ENCODE data around the gene WASF2.

WASF2 gene

DNA sequence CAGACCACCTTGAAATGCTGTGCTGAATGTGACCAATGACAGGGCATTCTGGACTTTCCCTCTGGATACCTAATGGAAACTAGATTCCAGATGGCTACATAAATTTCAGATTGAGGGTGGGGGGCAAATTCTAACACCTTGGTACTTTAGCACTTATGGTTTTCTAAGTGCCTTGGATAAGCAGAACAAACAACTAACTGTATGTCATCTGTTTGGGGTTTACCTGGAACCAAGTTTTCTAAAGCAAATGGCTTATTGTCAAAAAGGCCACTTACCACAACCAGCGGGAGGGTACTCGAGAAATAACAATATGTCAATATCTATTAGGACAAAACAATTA, 58.4 kb downstream of the WASF2 start:
- peak overlapping the region in 1 of 2 donors; percentile 94 for H3K27ac Mint-ChIP-seq
- DNase-seq (no peak), ATAC-seq (no peak)
- no peak overlapping the region for H3K4me3 Mint-ChIP-seq
- no peaks in the 10 kb centered on the region for H3K27me3 Mint-ChIP-seq
- no peaks in the 10 kb centered on the region for H3K9me3 Mint-ChIP-seq
- H3K4me1 Mint-ChIP-seq = peaks cover 88% of the 10 kb centered on the region

GRCh38 chr1:27430903-27431600, 58.9 kb downstream of the WASF2 start:
- Mint-ChIP-seq H3K9me3 (no peaks in the 10 kb centered on the region), H3K4me3 (peak overlapping the region; percentile 37 to 63), H3K27ac (peak overlapping the region in 1 of 2 donors; percentile 94), H3K4me1 (peaks cover 83% of the 10 kb centered on the region), H3K27me3 (no peaks in the 10 kb centered on the region)
- DNase-seq (no peak), ATAC-seq (peak; percentile 66)

GRCh38 chr1:27429029-27429425, 60.9 kb downstream of the WASF2 start:
- Mint-ChIP-seq H3K9me3 (no peaks in the 10 kb centered on the region), H3K4me3 (peak overlapping the region; percentile 72 to 85), H3K27me3 (no peaks in the 10 kb centered on the region), H3K4me1 (peaks cover 73% of the 10 kb centered on the region), H3K27ac (peak overlapping the region; percentile 39 to 72)
- ATAC-seq (no peak), DNase-seq (no peak)

- Mint-ChIP-seq H3K9me3 (no peaks in the 10 kb centered on the region), H3K4me3 (peak overlapping the region; percentile 72 to 85), H3K27me3 (no peaks in the 10 kb centered on the region), H3K27ac (peak overlapping the region; percentile 60 to 81), H3K4me1 (peaks cover 73% of the 10 kb centered on the region)
- DNase-seq (no peak), ATAC-seq (peak; percentile 71)
Measured at GRCh38 chr1:27428316-27429028, 61.5 kb downstream of the WASF2 start.

GRCh38 chr1:27427816-27428315, 62.1 kb downstream of the WASF2 start:
- Mint-ChIP-seq H3K27ac (peak overlapping the region; percentile 60 to 81), H3K27me3 (no peaks in the 10 kb centered on the region), H3K4me3 (peak overlapping the region; percentile 72 to 85), H3K4me1 (peaks cover 71% of the 10 kb centered on the region), H3K9me3 (no peaks in the 10 kb centered on the region)
- ATAC-seq (no peak), DNase-seq (no peak)

GRCh38 chr1:27427329-27427728, 62.6 kb downstream of the WASF2 start:
- H3K4me3 Mint-ChIP-seq = no peak overlapping the region
- no peaks in the 10 kb centered on the region for H3K9me3 Mint-ChIP-seq
- no peak for ATAC-seq
- peak overlapping the region in 1 of 2 donors; percentile 59 for H3K27ac Mint-ChIP-seq
- DNase-seq = no peak
- no peaks in the 10 kb centered on the region for H3K27me3 Mint-ChIP-seq
- H3K4me1 Mint-ChIP-seq = peaks cover 76% of the 10 kb centered on the region

- Mint-ChIP-seq H3K27me3 (no peaks in the 10 kb centered on the region), H3K4me1 (peaks cover 70% of the 10 kb centered on the region), H3K27ac (no peak overlapping the region), H3K4me3 (no peak overlapping the region), H3K9me3 (no peaks in the 10 kb centered on the region)
- DNase-seq (no peak), ATAC-seq (no peak)
Measured at GRCh38 chr1:27423709-27424108, 66.3 kb downstream of the WASF2 start.

- peak; percentile 45 to 85 for DNase-seq
- Mint-ChIP-seq H3K9me3 (no peaks in the 10 kb centered on the region), H3K4me3 (peak overlapping the region; percentile 5 to 48), H3K4me1 (peaks cover 67% of the 10 kb centered on the region), H3K27ac (peak overlapping the region; percentile 49 to 94), H3K27me3 (no peaks in the 10 kb centered on the region)
- ATAC-seq = peak; percentile 97
Measured at GRCh38 chr1:27418326-27419185, 71.4 kb downstream of the WASF2 start.

- no peak overlapping the region for H3K4me3 Mint-ChIP-seq
- H3K27ac Mint-ChIP-seq = peak overlapping the region; percentile 49 to 94
- H3K4me1 Mint-ChIP-seq = peaks cover 61% of the 10 kb centered on the region
- DNase-seq = no peak
- no peak for ATAC-seq
- no peaks in the 10 kb centered on the region for H3K9me3 Mint-ChIP-seq
- no peaks in the 10 kb centered on the region for H3K27me3 Mint-ChIP-seq
Measured at GRCh38 chr1:27417713-27418112, 72.3 kb downstream of the WASF2 start.

- no peaks in the 10 kb centered on the region for H3K27me3 Mint-ChIP-seq
- peak; percentile 77 for ATAC-seq
- H3K9me3 Mint-ChIP-seq = no peaks in the 10 kb centered on the region
- peak; percentile 52 to 70 for DNase-seq
- no peak overlapping the region for H3K4me3 Mint-ChIP-seq
- H3K27ac Mint-ChIP-seq = peak overlapping the region; percentile 34 to 40
- H3K4me1 Mint-ChIP-seq = peaks cover 51% of the 10 kb centered on the region
Measured at GRCh38 chr1:27416387-27417111, 73.4 kb downstream of the WASF2 start.

DNA sequence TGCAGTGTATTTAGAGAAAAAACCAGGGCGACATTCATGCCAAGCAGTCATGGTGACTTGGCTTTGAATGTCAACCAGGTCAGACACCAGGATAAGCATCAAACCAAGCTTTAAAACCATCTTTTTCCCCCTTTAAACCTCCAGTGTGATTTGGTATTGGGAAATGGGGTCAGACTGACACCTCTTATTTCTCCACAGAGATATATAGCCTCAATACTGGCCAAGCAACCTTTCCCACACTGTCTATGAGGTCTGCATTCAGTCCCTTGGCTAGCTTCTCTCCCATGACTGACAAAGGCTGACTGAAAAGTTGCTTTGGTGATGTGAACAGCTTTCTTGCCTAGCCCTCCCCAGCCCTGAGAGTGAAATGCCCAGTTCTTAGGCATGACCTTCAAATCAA, 75.9 kb downstream of the WASF2 start:
- no peak for DNase-seq
- Mint-ChIP-seq H3K4me3 (no peak overlapping the region), H3K4me1 (peaks cover 36% of the 10 kb centered on the region), H3K9me3 (no peaks in the 10 kb centered on the region), H3K27ac (no peak overlapping the region), H3K27me3 (no peaks in the 10 kb centered on the region)
- no peak for ATAC-seq

DNA sequence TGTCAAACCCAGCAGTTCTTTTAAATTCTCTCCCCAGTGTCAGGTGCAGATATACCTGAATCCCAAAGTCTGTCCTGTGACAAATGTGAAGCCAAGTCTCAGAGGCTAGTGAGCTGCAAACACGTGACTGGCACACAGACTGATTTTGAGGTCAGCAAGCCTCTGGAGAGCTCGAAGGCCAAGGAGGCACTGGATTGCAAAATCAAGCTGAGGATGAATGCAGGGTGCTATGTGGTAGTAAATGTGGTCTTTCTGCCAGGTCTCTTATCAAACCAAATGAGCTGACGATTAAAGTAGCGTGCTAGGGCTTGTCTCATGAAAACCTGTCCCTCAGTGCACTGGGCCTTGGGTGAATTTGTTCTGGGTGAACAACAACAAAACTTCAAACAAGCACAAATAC, 77.0 kb downstream of the WASF2 start:
- no peak for ATAC-seq
- Mint-ChIP-seq H3K9me3 (no peaks in the 10 kb centered on the region), H3K27ac (peak overlapping the region in 1 of 2 donors; percentile 33), H3K4me3 (no peak overlapping the region), H3K27me3 (no peaks in the 10 kb centered on the region), H3K4me1 (peaks cover 26% of the 10 kb centered on the region)
- no peak for DNase-seq

DNA sequence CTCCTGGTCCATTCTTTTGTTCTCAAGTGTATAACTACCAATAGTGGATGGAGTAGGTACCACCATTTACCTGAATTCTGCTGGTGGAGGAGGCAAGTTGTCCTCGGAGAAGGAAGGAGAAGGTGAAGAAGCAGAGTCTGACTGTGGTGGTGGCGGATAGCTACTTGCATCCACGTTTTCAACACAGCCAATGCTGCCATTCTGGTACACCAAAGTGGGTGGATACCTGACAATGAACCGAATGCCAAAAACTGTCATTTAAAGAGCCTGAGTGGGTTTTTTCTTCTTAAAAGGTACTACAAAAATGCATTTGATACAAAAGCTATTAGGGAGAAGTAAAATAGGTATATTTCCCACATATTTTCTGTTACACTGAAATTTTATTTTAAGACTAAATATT, 77.5 kb downstream of the WASF2 start:
- ATAC-seq (no peak), DNase-seq (no peak)
- Mint-ChIP-seq H3K9me3 (no peaks in the 10 kb centered on the region), H3K27ac (no peak overlapping the region), H3K27me3 (no peaks in the 10 kb centered on the region), H3K4me1 (peaks cover 21% of the 10 kb centered on the region), H3K4me3 (no peak overlapping the region)

DNA sequence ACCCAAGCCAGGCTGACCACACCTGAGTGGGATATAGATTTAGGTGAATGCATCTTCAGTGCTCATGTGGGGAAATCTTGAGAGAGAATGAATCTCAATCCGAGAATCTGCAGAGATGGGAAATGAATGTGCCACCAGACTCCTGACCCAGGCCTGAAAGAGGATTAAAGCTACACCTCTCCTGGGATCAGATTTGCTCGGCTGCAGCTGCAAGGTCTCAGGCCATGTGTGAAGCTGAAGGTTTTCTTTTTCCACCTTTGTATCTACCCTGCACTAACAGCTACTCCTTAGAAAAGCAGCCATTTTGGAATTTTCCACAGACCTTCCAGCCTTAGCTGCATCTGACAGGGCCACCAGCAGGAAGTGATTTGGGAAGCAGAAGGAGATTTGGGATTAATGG, 79.3 kb downstream of the WASF2 start:
- Mint-ChIP-seq H3K27ac (no peak overlapping the region), H3K27me3 (no peaks in the 10 kb centered on the region), H3K4me3 (no peak overlapping the region), H3K9me3 (no peaks in the 10 kb centered on the region), H3K4me1 (peaks cover 5% of the 10 kb centered on the region)
- DNase-seq = no peak
- no peak for ATAC-seq

DNA sequence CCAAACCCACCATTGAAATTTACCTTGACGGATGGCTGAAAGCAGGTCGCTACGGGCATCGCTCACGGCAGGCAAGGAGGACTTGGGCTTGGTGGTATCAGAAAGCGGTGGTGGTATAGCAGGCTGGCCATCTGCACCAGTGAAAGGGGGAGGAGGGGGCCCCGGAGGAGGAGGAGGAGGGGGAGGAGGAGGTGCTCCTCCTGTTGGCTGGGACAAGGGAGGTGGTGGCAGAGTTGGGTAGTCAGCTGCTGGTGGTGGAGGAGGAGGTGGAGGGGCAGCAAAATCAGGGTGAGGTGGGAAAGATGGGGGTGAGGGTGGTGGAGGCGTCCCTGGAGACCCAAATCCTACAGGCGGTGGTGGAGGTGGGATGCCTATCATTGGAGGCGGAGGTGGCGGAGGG, 80.3 kb downstream of the WASF2 start:
- Mint-ChIP-seq H3K4me3 (no peak overlapping the region), H3K4me1 (peaks cover under 1% of the 10 kb centered on the region), H3K27ac (peak overlapping the region in 1 of 2 donors; percentile 76), H3K27me3 (no peaks in the 10 kb centered on the region), H3K9me3 (no peaks in the 10 kb centered on the region)
- ATAC-seq (no peak), DNase-seq (no peak)

All from stimulated activated naive CD8-positive, alpha-beta T cell treated with anti-CD3 and anti-CD28 coated beads, Interleukin-15, amount 100 ng/mL, for 72 hours (primary cell).